ENCODE measurements around the gene ACSL6.
"Not testable (repeated sequence)": the region's sequence is repeated elsewhere in the genome, so short reads cannot be mapped to it uniquely, and the experiment has no call there.

Gene ACSL6

GRCh38 chr5:131942016-131942415, 69.4 kb downstream of the ACSL6 start:
- no peak for DNase-seq (ENCODE audit: low spot score)

GRCh38 chr5:131939690-131940345, 71.6 kb downstream of the ACSL6 start:
- DNase-seq (ENCODE audit: low spot score): no peak

- DNase-seq (ENCODE audit: low spot score): no peak
Observed at GRCh38 chr5:131932235-131932634, 79.2 kb downstream of the ACSL6 start.

- DNase-seq (ENCODE audit: low spot score): no peak
Observed at GRCh38 chr5:131928957-131929356, 82.5 kb downstream of the ACSL6 start.

- no peak for DNase-seq (ENCODE audit: low spot score)
Observed at GRCh38 chr5:131926168-131926567, 85.3 kb downstream of the ACSL6 start.

GRCh38 chr5:131916481-131916880, 95.0 kb downstream of the ACSL6 start:
- no peak for DNase-seq (ENCODE audit: low spot score)

GRCh38 chr5:131914472-131914871, 97.0 kb downstream of the ACSL6 start:
- DNase-seq (ENCODE audit: low spot score): no peak

GRCh38 chr5:131913603-131914002, 97.9 kb downstream of the ACSL6 start:
- DNase-seq (ENCODE audit: low spot score): no peak

- no peak for DNase-seq (ENCODE audit: low spot score)
Observed at GRCh38 chr5:131906668-131907067, 104.8 kb downstream of the ACSL6 start.

- DNase-seq (ENCODE audit: low spot score): not testable (repeated sequence)
Observed at GRCh38 chr5:131902266-131902665, 109.2 kb downstream of the ACSL6 start.

Measured in germinal center (tissue), 1 donor.